Retina (tissue), 1 donor: ENCODE measurements around the gene NELFB.
A peak's percentile ranks its signal among the peaks of the same experiment; 100 is the strongest.

Experiments
- DNase-seq: peaks from one replicate; pipeline ENCODE4 v3.0.0-alpha.2; 2016

Gene NELFB

DNA sequence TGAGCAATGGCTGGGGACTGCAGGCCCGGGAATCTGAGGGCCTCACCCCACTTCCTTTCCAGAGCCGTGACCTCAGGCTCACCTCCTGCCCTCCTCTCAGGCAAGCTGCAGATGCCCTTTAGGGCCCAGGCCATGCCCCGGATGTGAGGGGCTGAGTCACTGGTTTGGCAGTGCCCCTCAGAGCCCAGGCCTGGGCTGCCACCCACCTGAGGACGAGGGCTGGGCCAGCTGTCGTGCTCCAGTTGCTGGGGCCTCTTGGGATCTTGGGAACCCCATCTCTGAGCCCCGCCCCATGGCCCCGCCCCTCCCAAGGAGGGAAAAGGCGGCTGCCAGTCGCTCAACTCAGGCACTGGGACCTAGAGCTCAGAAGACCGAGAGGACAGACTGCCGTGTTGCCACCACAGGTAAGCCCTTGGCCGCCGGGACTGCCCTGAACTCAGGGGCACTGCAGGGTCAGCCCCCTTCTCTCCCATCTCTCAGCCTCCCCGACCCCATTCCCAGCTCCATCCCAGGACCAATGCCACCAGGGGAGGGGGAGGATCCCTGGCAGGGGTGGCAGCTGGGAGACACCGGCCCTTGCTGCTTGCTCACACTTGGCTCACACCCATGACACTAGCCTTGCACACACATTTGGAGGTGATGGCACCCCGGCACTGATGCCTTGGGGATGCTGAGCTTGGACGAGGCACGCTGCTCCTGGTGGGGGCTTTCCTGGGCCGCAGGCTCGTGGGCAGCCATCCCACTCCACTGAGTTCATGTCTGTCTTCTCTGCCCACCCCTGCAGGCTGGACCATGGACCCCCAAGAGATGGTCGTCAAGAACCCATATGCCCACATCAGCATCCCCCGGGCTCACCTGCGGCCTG lies 30.1 kb upstream of the NELFB start, which contains the start of gene CYSRT1:
TSS of gene CYSRT1 (plus strand) at position 345 of the 865 bp plus-strand sequence. CDS start at position 793, 448 bp downstream.
- no peak for DNase-seq

DNA sequence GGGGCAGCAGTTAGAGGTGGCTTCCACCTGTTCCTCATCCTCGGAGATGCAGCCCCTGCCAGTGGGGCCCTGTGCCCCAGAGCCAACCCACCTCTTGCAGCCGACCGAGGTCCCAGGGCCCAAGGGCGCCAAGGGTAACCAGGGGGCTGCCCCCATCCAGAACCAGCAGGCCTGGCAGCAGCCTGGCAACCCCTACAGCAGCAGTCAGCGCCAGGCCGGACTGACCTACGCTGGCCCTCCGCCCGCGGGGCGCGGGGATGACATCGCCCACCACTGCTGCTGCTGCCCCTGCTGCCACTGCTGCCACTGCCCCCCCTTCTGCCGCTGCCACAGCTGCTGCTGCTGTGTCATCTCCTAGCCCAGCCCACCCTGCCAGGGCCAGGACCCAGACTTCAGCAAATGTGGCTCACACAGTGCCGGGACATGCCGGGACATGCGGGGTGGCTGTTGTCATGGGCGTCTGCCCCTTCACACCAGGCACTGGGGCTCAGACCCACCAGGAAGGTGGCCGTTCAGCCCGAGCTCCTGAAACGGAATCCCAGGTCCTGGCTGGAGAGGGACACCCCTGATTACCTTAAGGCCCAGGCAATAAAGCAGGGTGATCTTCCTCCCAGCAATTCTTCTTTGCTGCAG lies 29.3 kb upstream of the NELFB start:
- no peak for DNase-seq

DNA sequence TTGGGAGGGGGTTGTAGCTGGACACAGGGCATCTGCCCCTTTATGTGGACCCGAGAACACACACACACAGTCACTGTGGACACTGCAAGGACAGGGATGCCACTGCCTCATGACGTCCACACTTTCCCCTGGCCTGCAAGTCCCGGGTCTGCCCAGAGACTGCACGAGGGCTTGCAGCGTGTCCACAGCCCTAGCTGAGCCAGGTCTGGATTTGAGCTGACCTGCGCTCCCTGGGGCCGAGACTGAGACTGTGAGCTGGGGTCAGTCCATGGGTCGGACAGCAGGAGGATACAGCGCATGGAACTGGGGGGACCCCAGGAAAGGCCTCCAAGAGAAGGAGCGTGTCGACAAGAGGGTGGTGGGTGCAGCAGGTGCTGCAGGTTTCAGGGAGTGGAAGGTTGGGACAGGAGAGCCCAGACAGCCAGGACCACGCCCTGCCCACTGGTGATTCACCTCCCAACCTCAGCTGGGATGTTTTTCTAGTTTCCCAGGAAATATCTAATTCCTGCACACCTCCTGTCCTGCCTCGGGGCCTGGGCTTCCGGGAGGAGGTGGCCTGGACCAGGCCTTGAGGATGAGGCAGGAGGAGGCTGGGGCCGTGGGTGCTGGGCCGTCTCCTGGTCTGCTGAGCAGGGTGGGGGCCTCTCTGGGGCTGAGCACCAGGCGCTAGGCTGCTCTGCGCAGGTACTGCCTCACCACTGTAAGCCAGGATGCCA lies 28.6 kb upstream of the NELFB start:
- DNase-seq, result no peak

DNA sequence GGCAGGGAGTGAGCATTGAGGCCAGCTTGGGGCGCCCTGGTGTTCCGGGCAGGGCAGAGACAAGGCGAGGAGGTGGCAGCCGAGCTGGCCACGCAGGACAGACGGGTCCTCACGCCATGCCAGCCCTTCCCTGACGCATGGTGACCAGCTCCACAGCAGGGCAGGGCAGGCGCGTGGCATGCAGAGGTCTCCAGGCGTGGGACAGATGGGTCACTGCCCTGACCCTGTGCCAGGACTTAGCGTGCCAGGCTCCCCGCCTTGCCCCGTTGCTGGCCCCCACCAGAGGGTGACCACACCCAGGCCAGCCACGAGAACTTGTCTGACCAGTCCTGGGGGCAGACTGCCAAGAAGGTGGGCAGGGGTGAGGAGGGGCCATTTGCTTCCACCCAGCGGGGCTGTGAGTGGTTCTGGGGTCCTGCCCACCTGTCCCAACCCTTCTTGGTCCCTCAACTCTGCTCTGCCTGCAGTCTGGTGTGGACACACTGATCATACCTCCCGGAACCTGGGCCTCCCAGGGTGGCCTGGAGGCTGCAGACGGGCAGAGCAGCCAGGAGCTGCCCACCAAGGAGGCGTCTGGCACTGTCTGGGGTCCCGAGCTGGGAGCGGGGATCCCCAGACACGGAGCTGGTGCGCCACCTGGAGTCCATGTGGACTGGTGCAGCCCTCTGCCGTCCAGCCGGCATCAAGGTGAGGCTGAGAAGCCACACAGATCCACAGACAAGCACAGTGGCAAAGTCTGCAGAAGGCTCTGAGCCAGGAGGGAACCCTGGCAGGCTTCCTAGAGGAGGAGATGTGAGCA lies 27.9 kb upstream of the NELFB start, which contains the start of gene RNF224:
TSS of gene RNF224 (plus strand) at position 449 of the 799 bp plus-strand sequence. CDS start 834 bp downstream, outside the sequence.
- peak; percentile 84 for DNase-seq

DNA sequence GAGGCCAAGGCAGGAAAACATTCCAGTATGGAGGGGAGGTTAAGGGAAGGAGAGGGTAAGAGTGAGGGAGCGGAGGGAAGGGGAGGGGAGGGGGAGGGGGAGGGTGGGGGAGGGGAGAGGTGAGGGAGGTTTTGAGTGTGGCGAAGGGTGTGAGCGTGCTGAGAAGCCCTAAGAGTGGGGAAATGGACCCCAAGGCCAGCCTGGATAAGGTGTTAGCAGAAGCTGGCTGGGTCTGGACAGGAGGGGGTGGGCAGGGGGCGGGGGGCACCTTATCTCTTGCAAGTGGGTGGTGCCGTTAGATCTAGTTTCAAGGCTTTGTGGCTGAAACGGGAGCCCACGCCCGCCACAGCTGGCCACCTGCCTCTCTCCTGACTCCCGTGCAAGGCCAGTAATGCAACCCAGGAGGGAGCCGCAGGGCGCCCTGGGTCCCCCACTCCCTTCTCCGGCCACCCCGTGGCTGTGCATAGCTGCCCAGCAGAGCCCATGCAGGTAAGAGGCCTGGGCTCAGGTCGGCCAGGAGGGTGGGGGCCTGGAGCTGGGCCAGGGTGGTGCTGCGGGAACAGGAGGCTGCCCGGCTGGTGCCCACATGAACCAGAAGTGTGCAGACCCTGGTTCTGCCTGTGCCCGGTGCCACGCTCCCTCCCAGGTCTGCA lies 27.1 kb upstream of the NELFB start:
- DNase-seq, result no peak

DNA sequence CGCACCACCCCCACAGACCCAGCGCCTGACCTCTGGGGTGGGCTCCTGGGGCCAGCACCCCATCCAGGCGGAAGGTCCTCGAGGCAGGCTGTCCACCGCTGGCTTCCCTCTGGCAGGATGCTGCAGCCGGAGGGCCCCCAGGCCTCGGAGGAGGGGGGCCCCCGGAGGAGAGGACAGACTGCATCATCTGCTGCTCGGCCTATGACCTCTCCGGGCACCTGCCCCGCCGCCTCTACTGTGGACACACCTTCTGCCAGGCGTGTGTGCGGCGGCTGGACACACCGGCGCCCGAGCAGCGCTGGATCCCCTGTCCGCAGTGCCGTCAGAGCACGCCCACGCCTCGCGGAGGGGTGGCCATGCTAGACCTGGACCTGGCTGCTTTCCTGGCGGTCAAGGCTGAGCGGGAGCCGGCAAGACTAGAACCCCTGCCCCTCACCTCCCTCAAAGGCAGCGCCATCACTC lies 26.6 kb upstream of the NELFB start:
- no peak for DNase-seq

DNA sequence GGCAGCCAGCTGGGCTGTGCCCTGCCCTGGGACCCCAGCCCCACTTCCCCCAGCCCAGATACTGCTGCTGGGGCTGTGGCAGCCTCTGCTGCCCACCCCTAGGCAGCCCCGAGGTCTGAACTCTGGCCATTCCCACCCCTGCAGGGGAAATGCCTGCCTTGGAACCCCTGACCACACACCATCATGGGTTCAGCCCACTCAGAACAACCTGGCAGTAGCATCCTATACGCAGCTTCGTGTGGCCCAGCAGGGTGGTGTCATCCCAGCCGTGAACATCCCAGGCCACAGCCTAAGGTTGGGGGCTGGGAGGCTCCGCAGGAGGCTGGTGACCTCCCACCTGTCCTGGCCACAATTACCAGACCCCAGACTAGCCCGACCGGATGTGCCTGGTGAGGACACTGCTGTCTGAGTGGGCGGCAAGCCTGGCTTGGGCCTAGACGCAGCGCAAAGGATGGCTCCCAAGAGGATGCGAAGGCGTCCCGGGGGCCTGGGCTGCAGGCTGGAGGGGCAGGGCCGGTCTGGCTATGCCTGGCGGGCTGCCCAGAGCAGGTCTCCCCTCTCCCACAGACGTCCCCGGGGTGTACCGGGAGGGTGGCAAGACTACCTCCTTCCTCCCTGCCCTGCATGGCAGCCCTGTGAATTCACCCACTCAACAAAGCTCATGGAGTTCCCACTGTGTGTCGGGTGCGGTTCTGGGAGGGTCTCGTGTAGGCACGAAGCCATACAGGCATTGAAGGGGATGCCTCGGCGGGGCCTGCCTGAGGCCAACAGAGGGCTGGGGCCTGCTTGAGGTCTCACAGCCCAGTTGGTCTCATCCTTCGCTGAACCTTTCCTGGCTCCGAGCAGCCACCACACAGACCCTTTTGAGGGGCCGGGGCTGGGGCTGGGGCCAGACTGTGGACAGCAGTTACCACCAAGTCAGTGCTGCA lies 25.9 kb upstream of the NELFB start:
- no peak for DNase-seq

DNA sequence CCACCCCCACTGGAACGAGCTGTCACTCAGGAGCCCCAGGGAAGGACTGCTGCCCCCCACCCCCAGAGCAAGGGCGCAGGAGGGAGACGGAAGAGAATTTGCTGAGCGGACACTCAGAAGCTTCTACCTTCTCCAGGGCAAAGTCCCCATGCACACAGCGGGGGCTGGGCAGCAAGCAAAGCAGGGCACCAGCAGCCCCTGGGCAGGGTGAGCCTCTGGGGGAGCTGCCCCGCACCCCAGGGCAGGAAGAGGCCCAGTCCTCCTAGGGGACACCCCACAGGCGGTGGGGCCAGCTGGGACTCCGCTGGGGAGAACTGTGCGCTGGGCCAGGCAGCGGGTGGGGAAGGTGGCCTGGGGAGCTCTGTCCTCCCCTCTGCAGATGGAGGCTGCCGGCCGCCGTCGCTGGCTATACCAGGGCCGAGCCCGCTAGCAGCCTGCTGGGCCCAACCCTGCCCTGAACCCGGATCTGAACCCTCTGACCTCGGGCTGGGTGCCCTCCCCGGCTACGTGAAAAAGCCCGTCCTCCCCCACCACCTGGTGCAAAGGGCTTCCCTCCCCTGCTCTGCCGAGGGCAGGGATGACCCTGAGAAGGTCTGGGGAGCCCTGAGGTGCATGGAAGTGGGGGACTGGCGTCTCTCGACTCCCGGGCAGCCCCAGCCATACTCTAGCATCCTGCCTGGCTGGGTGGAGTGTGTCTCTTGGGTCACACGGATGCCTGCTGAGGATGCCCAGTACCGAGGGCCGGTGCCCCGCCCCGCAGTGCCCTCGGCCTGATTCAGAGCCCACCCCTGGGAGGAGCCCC lies 25.0 kb upstream of the NELFB start:
- DNase-seq, result no peak

DNA sequence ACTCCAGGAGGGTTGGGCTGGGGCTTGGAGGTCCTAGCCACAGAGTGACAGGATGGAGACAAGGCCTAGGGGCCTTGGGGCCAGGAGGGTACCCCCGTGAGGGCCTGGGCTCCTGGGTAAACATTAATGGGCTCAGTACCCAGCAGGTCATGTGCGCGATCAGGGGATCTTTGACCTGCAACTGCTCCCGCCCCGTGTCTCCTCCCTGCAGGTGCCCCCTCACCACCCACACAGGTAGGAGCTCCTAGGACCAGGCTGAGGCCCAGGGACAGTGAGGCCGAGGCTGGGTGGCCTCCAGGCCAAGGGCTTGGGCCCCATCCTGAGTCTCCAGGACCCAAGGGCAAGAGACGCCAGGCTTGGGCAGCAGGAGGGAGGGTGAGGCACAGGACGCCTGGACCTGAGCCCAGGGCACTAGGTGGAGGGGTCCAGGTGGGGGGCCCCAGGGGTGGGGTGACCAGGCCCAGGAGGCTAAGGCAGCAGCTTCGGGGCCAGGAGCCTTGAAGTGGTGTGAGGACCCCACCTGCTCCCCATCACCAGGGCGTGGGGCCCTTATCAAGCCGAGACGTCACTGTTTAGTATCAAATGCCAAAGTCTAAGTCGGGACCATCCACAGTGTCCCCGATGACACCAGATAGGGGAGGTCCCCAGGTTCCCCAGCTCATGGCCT lies 24.3 kb upstream of the NELFB start, which contains the start of gene SLC34A3:
TSS of gene SLC34A3 (plus strand) at position 197 of the 667 bp plus-strand sequence. CDS start 802 bp downstream, outside the sequence.
- DNase-seq, result no peak

DNA sequence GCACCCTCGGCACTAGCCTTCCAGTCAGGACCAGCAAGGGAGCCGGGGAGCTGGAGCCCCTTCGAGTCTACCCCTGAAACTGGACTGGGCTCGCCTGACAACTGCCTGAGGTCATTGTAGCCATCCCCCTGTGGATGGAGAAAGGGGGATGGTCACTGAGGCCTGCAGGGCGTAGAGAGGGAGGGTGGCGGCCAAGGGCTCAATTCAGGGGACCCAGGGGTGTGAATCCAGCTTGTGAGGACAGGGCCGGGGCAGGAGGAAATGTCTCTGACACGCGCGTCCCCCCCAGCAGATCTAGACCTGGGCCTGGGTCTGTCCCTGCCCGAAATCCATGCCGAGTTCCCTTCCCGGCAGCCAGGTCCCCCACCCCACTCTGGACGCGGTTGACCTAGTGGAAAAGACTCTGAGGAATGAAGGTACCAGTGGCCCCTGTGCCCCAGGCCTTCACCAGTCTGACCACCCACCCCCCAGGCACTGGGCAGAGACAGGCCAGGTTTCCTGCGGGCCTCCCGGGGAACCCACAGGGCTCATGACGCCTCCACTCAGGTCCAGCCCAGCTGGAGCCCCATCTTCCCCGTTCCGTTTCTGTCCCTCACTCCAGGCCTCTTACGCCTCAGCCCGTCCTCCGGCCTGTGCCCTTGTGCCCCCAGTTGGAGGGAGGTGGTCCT lies 23.6 kb upstream of the NELFB start:
- no peak for DNase-seq

DNA sequence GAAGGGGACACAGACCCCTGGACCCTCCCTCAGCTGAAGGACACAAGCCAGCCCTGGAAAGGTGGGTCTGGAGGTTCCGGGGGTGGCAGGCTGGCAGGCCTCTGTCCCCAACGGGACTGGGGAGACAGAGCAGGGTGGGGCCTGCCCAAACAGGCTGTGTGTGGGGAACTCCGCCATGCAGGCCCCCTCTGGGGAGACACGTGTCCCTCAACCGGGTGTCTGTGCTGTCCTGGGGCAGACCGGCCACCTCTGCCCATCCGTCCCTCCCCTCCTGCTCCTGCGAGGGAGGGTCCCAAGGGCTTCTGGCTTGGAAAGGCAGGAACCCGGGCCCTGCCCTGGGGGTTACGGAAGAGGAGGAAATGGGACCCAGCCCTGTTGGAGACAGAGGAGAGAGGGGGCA lies 23.0 kb upstream of the NELFB start:
- no peak for DNase-seq

DNA sequence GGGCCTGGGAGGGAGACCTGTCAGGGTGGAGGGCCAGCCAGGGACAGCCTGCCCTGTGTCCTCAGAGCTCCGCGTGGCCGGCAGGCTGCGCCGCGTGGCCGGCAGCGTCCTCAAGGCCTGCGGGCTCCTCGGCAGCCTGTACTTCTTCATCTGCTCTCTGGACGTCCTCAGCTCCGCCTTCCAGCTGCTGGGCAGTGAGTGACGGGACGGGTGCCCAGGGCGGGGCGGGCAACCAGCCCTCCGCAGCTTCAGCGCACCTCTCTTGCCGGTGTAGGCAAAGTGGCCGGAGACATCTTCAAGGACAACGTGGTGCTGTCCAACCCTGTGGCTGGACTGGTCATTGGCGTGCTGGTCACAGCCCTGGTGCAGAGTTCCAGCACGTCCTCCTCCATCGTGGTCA lies 22.6 kb upstream of the NELFB start:
- no peak for DNase-seq

DNA sequence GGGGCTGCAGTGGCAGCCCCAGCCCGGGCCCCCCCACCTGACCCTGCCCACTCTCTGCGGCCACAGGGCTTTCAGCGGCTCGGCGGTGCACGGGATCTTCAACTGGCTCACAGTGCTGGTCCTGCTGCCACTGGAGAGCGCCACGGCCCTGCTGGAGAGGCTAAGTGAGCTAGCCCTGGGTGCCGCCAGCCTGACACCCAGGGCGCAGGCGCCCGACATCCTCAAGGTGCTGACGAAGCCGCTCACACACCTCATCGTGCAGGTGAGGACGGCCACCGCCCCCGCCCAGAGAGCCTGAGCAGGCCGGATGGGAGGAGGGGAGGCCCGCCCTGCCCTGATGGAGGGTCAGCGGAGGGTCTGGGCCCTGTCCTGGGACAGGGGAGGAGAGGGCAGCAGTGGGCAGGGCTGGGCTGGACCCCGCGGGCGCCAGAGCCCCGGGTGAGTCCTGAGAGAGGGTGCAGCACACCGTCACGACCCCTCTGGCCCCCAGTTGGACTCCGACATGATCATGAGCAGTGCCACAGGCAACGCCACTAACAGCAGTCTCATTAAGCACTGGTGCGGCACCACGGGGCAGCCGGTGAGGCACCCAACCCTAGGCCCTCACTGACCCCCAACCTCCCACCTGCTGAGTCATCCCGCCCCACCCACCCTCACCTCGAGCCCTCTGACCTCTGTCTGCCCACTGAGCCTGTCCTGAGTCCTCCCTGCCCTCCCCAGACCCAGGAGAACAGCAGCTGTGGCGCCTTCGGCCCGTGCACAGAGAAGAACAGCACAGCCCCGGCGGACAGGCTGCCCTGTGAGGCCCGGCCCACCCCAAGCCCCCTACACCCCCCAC lies 21.8 kb upstream of the NELFB start:
- DNase-seq, result no peak

DNA sequence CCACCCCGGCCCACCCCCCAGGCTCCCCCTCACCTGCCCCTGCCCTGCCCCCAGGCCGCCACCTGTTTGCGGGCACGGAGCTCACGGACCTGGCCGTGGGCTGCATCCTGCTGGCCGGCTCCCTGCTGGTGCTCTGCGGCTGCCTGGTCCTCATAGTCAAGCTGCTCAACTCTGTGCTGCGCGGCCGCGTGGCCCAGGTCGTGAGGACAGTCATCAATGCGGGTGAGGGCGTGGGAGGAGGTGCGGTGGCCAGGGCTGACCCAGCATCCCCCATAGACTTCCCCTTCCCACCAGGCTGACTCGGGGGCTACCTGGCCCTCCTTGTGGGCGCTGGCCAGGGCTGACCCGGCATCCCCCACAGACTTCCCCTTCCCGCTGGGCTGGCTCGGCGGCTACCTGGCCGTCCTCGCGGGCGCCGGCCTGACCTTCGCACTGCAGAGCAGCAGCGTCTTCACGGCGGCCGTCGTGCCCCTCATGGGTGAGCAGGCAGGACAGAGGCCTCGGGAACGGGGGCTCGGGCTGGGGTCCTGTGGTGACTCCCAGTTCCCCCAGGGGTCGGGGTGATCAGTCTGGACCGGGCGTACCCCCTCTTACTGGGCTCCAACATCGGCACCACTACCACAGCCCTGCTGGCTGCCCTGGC lies 21.0 kb upstream of the NELFB start:
- no peak for DNase-seq

DNA sequence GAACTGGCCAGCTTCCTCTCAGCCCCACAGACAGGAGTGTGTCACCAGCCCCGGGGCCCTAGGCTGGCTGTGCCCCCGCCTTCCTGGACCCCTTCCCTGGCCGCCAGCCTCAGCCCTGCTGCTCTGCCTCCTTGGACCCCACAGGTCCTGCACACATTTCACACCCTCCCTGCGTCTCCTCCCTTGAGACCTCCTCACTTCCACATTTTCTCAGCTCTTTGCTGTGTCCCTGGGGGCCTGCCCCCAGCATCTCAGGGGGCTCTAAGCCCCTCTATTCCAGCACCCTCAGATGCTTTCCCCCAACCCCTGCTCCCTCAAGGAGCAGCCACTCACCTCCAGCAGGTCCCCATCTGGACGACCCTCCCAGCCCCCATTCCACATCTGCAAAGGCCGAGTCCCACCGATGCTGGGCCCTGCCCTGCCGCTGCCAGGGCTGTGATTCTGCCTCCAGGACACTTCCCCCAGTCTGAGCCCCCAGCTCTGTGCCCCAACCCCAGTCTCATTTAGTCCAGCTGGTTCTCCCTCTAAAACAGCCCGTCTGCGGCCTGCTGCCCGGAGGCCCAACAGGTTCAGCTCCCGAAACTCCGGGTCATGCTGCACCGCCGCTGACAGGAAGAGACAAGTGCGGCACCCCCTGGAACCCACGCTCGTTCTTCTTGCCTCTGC lies 20.2 kb upstream of the NELFB start:
- DNase-seq, result no peak

DNA sequence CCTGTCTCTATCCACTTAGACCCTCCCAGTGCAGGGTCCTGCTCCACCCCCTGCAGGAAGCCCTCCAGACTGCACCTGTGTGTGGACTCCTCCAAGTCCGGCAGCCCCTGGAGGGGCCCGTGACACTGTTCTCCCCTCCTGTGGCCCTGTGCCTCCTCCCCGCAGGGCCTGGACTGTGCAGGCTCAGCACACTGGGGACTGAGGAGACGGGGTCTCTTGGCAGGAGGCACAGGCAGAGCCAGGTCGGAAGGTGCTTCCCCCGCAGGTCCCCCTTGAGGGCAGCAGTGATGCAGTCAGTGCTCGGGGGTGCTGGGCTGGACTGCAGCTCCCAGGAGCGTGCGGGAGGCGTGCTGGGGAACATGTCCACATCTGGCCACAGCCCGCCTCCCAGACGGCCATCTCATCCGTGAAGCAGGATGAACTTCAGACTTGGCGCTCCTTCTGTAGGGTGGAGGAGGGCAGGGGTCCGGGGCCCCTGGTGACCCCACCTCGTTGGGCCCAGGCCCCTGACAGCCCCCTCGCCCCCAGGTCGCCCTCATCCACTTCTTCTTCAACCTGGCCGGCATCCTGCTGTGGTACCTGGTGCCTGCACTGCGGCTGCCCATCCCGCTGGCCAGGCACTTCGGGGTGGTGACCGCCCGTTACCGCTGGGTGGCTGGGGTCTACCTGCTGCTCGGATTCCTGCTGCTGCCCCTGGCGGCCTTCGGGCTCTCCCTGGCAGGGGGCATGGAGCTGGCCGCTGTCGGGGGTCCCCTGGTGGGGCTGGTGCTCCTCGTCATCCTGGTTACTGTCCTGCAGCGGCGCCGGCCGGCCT lies 19.5 kb upstream of the NELFB start:
- no peak for DNase-seq
